Left lung (tissue), 10 donors: ENCODE results near the gene SEMA3B. TPM values are rescaled to one million over a fixed set of nuclear protein-coding genes. Genes with fewer than 3 reads are reported as not detected.

Experiments
- ATAC-seq: fragments of 200-7000 bp; cut with Tn5 transposase; one replicate; pipeline ENCODE4 v1.9.1; 2020; ENCODE audit warnings: moderate library complexity
- DNase-seq, 4 donors: peaks; one replicate each; pipeline ENCODE4 v3.0.0-alpha.2; 2013 to 2020
- H3K27ac ChIP-seq, 2 donors: fragments of 200-600 bp; sonication (generic) in 1 of 2; one replicate each; pipeline versions ENCODE4 v1.5.0 to v1.8.0; 2020 to 2021
- H3K27me3 ChIP-seq, 2 donors: fragments of 200-600 bp; sonication (generic) in 1 of 2; one replicate each; pipeline versions ENCODE4 v1.5.0 to v1.8.0; 2020 to 2021
- H3K36me3 ChIP-seq, 2 donors: fragments of 200-600 bp; sonication (generic) in 1 of 2; one replicate each; pipeline versions ENCODE4 v1.5.0 to v1.8.0; 2020 to 2021
- H3K4me1 ChIP-seq, 2 donors: fragments of 200-600 bp; one replicate each; pipeline ENCODE4 v1.8.0; 2021
- H3K4me3 ChIP-seq, 2 donors: fragments of 200-600 bp; sonication (generic) in 1 of 2; one replicate each; pipeline versions ENCODE4 v1.5.0 to v1.8.0; 2020 to 2021; ENCODE audit warnings: mild to moderate bottlenecking in 1 of 2
- H3K9me3 ChIP-seq, 2 donors: fragments of 200-600 bp; sonication (generic) in 1 of 2; one replicate each; pipeline versions ENCODE4 v1.5.0 to v1.8.0; 2020 to 2021
- CTCF ChIP-seq, 2 donors: fragments of 200-600 bp; sonication (generic) in 1 of 2; IDR thresholded peaks; one replicate each; pipeline versions ENCODE4 v1.5.0 to v1.8.0; 2021; ENCODE audit warnings: antibody characterized with exemption in 2 of 2
- intact Hi-C, 2 donors: fragments of 100-400 bp; cut with DNase I; formaldehyde crosslinking; loops; one replicate each; pipeline versions ENCODE4 v1.11.2 to v1.14.2; 2022
- polyA plus RNA-seq, 6 donors: library from polyadenylated mRNA; unstranded; fragments of 120-200 nt; gene quantifications; one replicate each; pipeline ENCODE4 v1.2.1, GENCODE V29; 2013; ENCODE audit not compliant: insufficient read length in 6 of 6
- total RNA-seq, 2 donors: library from RNA; stranded (reverse); fragmentation: NEBNext Ultra II Directional; extraction: Animal tissue kit (Norgen Biotek cat#: 25700); gene quantifications; one replicate each; pipeline ENCODE4 v1.2.1, GENCODE V29; 2021
- donor health status: DM: no; HTN: yes; CAD: no.
- donor health status: DM: no; HTN: no; CAD: no.

SEMA3B gene
- total and polyA plus RNA-seq, 8 donors, result 20.6 to 92.7 (median 28.2) TPM

- Histone ChIP-seq H3K36me3 (peaks cover 0 to 48% of the 10 kb centered on the region in 2 donors), H3K4me1 (peaks cover 11 to 20% of the 10 kb centered on the region in 2 donors), H3K27ac (no peak overlapping the region), H3K4me3 (no peak overlapping the region), H3K9me3 (no peaks in the 10 kb centered on the region), H3K27me3 (no peaks in the 10 kb centered on the region)
- DNase-seq, result no peak
- no peak for TF ChIP-seq CTCF (IDR thresholded peaks at IDR 0.05)
- no peak for ATAC-seq
- intact Hi-C loops, result no loop called here
Observed at GRCh38 chr3:50288387-50289007, 19.6 kb downstream of the SEMA3B start.

DNA sequence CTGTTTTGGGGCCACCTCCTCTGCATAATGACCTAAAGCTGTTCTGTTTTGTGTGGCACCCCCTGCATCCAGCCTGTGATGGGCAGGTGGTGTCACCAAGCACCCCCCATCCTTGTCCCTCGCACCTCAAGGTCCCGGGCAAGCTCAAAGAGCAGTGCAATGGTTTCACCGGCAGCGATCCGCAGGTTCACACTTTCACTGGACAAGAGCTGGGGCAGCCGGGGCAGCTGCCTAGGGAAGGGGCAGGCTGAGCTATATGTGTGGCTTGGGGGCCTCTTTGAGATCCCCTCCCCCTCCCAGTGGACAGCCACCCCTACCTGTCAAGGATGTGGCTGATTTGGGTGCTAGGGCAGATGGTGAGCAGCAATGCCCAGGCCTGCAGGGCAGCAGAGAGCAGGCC, 20.2 kb downstream of the SEMA3B start:
- Histone ChIP-seq H3K27me3 (no peaks in the 10 kb centered on the region), H3K9me3 (no peaks in the 10 kb centered on the region), H3K36me3 (peaks cover 0 to 48% of the 10 kb centered on the region in 2 donors), H3K27ac (no peak overlapping the region), H3K4me3 (no peak overlapping the region), H3K4me1 (peaks cover 11 to 20% of the 10 kb centered on the region in 2 donors)
- intact Hi-C loops, result no loop called here
- no peak for ATAC-seq
- no peak for DNase-seq
- TF ChIP-seq CTCF (IDR thresholded peaks at IDR 0.05), result no peak

- Histone ChIP-seq H3K4me1 (peaks cover 11 to 20% of the 10 kb centered on the region in 2 donors), H3K27me3 (no peaks in the 10 kb centered on the region), H3K4me3 (no peak overlapping the region), H3K9me3 (no peaks in the 10 kb centered on the region), H3K27ac (no peak overlapping the region), H3K36me3 (peaks cover 0 to 48% of the 10 kb centered on the region in 2 donors)
- no peak for ATAC-seq
- intact Hi-C loops, result no loop called here
- no peak for TF ChIP-seq CTCF (IDR thresholded peaks at IDR 0.05)
- DNase-seq, result no peak
Observed at GRCh38 chr3:50290161-50290641, 21.3 kb downstream of the SEMA3B start.

GRCh38 chr3:50292159-50293078, 23.5 kb downstream of the SEMA3B start, which contains the start of gene IFRD2:
IFRD2 (minus strand) TSS chr3:50292429; CDS start chr3:50292274, 155 bp downstream.
- H3K27me3 ChIP-seq, result no peaks in the 10 kb centered on the region
- no peaks in the 10 kb centered on the region for H3K9me3 ChIP-seq
- H3K27ac ChIP-seq, result peak within 1 kb of the TSS; percentile 69 to 84
- ATAC-seq (peak; percentile 97), DNase-seq (peak; percentile 94 to 99 (median 98))
- H3K4me3 ChIP-seq, result peak within 1 kb of the TSS; percentile 94 to 97
- intact Hi-C loops, result no loop called here
- peaks cover 0 to 36% of the 10 kb centered on the region in 2 donors for H3K36me3 ChIP-seq
- peaks cover 11 to 20% of the 10 kb centered on the region in 2 donors for H3K4me1 ChIP-seq
- no peak for TF ChIP-seq CTCF (IDR thresholded peaks at IDR 0.05)
